OCI-LY1 (cell line): ENCODE results near the gene SHROOM1.
"Not testable (repeated sequence)": the region's sequence is repeated elsewhere in the genome, so short reads cannot be mapped to it uniquely, and the experiment has no call there.

Experiments
- EZH2 ChIP-seq: fragments of 200-600 bp; sonication (generic), shearing (Covaris generic); IDR thresholded peaks from 2 replicates; pipeline ENCODE4 v1.8.0; 2017; ENCODE audit warnings: borderline replicate concordance, mixed run types, mild to moderate bottlenecking, antibody characterized with exemption, low read length, moderate library complexity, mixed read lengths
- TF ChIP-seq, protein P1 (sequence below): fragments of 200-600 bp; sonication (generic), shearing (Covaris generic); IDR thresholded peaks from 2 replicates; pipeline ENCODE4 v1.5.1; 2017; ENCODE audit warnings: mild to moderate bottlenecking, antibody characterized with exemption, low read length, moderate library complexity, mixed read lengths

DNA sequence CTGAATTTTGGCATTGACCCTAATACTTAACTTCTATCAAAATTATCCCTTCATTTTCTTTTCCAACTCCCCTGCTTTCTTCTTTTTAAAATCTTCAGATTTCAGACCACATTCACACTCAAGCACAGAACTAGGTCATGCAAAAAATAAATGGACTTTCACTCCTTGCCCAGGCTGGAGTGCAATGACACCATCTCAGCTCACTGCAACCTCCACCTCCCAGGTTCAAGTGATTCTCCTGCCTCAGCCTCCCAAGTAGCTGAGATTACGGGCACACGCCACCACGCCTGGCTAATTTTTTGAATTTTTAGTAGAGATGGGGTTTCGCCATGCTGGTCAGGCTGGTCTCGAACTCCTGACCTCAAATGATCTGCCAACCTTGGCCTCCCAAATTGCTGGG is 24.5 kb upstream of the SHROOM1 start:
- TF ChIP-seq, protein P1, sequence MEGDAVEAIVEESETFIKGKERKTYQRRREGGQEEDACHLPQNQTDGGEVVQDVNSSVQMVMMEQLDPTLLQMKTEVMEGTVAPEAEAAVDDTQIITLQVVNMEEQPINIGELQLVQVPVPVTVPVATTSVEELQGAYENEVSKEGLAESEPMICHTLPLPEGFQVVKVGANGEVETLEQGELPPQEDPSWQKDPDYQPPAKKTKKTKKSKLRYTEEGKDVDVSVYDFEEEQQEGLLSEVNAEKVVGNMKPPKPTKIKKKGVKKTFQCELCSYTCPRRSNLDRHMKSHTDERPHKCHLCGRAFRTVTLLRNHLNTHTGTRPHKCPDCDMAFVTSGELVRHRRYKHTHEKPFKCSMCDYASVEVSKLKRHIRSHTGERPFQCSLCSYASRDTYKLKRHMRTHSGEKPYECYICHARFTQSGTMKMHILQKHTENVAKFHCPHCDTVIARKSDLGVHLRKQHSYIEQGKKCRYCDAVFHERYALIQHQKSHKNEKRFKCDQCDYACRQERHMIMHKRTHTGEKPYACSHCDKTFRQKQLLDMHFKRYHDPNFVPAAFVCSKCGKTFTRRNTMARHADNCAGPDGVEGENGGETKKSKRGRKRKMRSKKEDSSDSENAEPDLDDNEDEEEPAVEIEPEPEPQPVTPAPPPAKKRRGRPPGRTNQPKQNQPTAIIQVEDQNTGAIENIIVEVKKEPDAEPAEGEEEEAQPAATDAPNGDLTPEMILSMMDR: not testable (repeated sequence)
- TF ChIP-seq EZH2: not testable (repeated sequence)
